ENCODE results near the gene HYOU1. TPM values are rescaled to one million over a fixed set of nuclear protein-coding genes. Genes with fewer than 3 reads are reported as not detected.

Gene HYOU1
- total and polyA plus RNA-seq, 7 donors, result 6.0 to 106 (median 26.8) TPM

GRCh38 chr11:119052163-119052814 lies 4.7 kb downstream of the HYOU1 start:
- peaks cover 33 to 80% (median 67%) of the 10 kb centered on the region in 4 donors for H3K36me3 ChIP-seq
- DNase-seq, result no peak
- no peak for TF ChIP-seq CTCF (IDR thresholded peaks at IDR 0.05)
- no peak for TF ChIP-seq POLR2A (IDR thresholded peaks at IDR 0.05)
- no peak for TF ChIP-seq POLR2AphosphoS5 (IDR thresholded peaks at IDR 0.05)
- TF ChIP-seq EP300 (IDR thresholded peaks at IDR 0.05), result no peak

GRCh38 chr11:119051440-119052162 lies 5.4 kb downstream of the HYOU1 start:
- 74 to 81% methylated on average over 17 of the region's 17 CpGs for WGBS, 2 donors
- Histone ChIP-seq H3K4me1 (peaks cover 0 to 16% (median 13%) of the 10 kb centered on the region in 4 donors), H3K27me3 (no peaks in the 10 kb centered on the region), H3K9me3 (no peaks in the 10 kb centered on the region), H3K36me3 (peaks cover 33 to 86% (median 71%) of the 10 kb centered on the region in 4 donors), H3K4me3 (no peak overlapping the region), H3K27ac (no peak overlapping the region)
- intact Hi-C loops (cut with DNase I), result no loop called here
- DNase-seq, result no peak
- no peak for TF ChIP-seq CTCF (IDR thresholded peaks at IDR 0.05)
- TF ChIP-seq POLR2A (IDR thresholded peaks at IDR 0.05), result no peak
- TF ChIP-seq POLR2AphosphoS5 (IDR thresholded peaks at IDR 0.05), result no peak
- TF ChIP-seq EP300 (IDR thresholded peaks at IDR 0.05), result no peak

More at GRCh38 chr11:119052163-119052814, 4.7 kb downstream of the HYOU1 start:
- H3K4me1 ChIP-seq, result peaks cover 0 to 16% (median 14%) of the 10 kb centered on the region in 4 donors
- WGBS, 2 donors, result 92 to 96% methylated on average over 23 of the region's 23 CpGs
- intact Hi-C loops (cut with DNase I), result no loop called here
- H3K27me3 ChIP-seq, result no peaks in the 10 kb centered on the region
- no peak overlapping the region for H3K4me3 ChIP-seq
- H3K27ac ChIP-seq, result no peak overlapping the region
- no peaks in the 10 kb centered on the region for H3K9me3 ChIP-seq

- Histone ChIP-seq H3K27me3 (no peaks in the 10 kb centered on the region), H3K36me3 (peaks cover 33 to 96% (median 68%) of the 10 kb centered on the region in 4 donors), H3K4me1 (no peaks in the 10 kb centered on the region), H3K9me3 (no peaks in the 10 kb centered on the region), H3K4me3 (no peak overlapping the region), H3K27ac (no peak overlapping the region)
- DNase-seq, result no peak
- 93 to 95% methylated on average over 7 of the region's 7 CpGs for WGBS, 2 donors
- intact Hi-C loops (cut with DNase I), result no loop called here
- no peak for TF ChIP-seq CTCF (IDR thresholded peaks at IDR 0.05)
- TF ChIP-seq POLR2A (IDR thresholded peaks at IDR 0.05), result no peak
- TF ChIP-seq EP300 (IDR thresholded peaks at IDR 0.05), result no peak
Observed at GRCh38 chr11:119049081-119049480, 7.9 kb downstream of the HYOU1 start.

- DNase-seq, result no peak
- Histone ChIP-seq H3K4me3 (no peak overlapping the region), H3K27me3 (no peaks in the 10 kb centered on the region), H3K36me3 (peaks cover 33 to 91% (median 64%) of the 10 kb centered on the region in 4 donors), H3K4me1 (no peaks in the 10 kb centered on the region), H3K27ac (no peak overlapping the region), H3K9me3 (no peaks in the 10 kb centered on the region)
- TF ChIP-seq POLR2A (IDR thresholded peaks at IDR 0.05) (no peak), EP300 (IDR thresholded peaks at IDR 0.05) (no peak), POLR2AphosphoS5 (IDR thresholded peaks at IDR 0.05) (no peak), CTCF (IDR thresholded peaks at IDR 0.05) (no peak)
- intact Hi-C loops (cut with DNase I), result no loop called here
- WGBS, 2 donors, result 95% methylated on average over 9 of the region's 9 CpGs
Observed at GRCh38 chr11:119048644-119049043, 8.4 kb downstream of the HYOU1 start.

All from sigmoid colon (tissue), 7 donors.